HUES48 (cell line): ENCODE measurements around the gene ACBD4.

Experiments
- H3K27ac ChIP-seq: one replicate; pipeline ENCODE4 v1.7.0; 2013; ENCODE audit warnings: low read depth, low read length, inconsistent platforms
- H3K27me3 ChIP-seq: 2 replicates; pipeline ENCODE4 v1.6.1; 2013; ENCODE audit warnings: mild to moderate bottlenecking, low read length; ENCODE audit not compliant: control insufficient read depth, insufficient read depth
- H3K36me3 ChIP-seq: 2 replicates; pipeline ENCODE4 v1.6.1; 2013; ENCODE audit warnings: low read length; ENCODE audit not compliant: control insufficient read depth, insufficient read depth
- H3K4me1 ChIP-seq: 2 replicates; pipeline ENCODE4 v1.6.1; 2013; ENCODE audit warnings: mild to moderate bottlenecking, low read length; ENCODE audit not compliant: control insufficient read depth, insufficient read depth
- H3K4me3 ChIP-seq: 2 replicates; pipeline ENCODE4 v1.5.1; 2013; ENCODE audit warnings: mild to moderate bottlenecking, low read depth, low read length
- H3K9ac ChIP-seq: 2 replicates; pipeline ENCODE4 v1.6.1; 2013; ENCODE audit warnings: mild to moderate bottlenecking, low read depth, low read length, moderate library complexity
- H3K9me3 ChIP-seq: 2 replicates; pipeline ENCODE4 v1.6.1; 2013; ENCODE audit warnings: low read length; ENCODE audit not compliant: control insufficient read depth, insufficient read depth

The ACBD4 gene

GRCh38 chr17:45104907-45105624 is 30.4 kb upstream of the ACBD4 start:
- H3K36me3 ChIP-seq, result peaks cover 85% of the 10 kb centered on the region
- no peaks in the 10 kb centered on the region for H3K4me1 ChIP-seq
- H3K27me3 ChIP-seq, result no peaks in the 10 kb centered on the region
- H3K9me3 ChIP-seq, result no peaks in the 10 kb centered on the region
- H3K27ac ChIP-seq, result no peak overlapping the region
- H3K4me3 ChIP-seq, result no peak overlapping the region
- no peak overlapping the region for H3K9ac ChIP-seq

GRCh38 chr17:45106096-45106495 is 29.4 kb upstream of the ACBD4 start:
- Histone ChIP-seq H3K27ac (no peak overlapping the region), H3K4me1 (no peaks in the 10 kb centered on the region), H3K4me3 (no peak overlapping the region), H3K9me3 (no peaks in the 10 kb centered on the region), H3K9ac (no peak overlapping the region), H3K27me3 (no peaks in the 10 kb centered on the region), H3K36me3 (peaks cover 82% of the 10 kb centered on the region)

GRCh38 chr17:45106582-45106981 is 28.9 kb upstream of the ACBD4 start:
- Histone ChIP-seq H3K9ac (no peak overlapping the region), H3K27me3 (no peaks in the 10 kb centered on the region), H3K9me3 (no peaks in the 10 kb centered on the region), H3K36me3 (peaks cover 78% of the 10 kb centered on the region), H3K27ac (no peak overlapping the region), H3K4me1 (no peaks in the 10 kb centered on the region), H3K4me3 (no peak overlapping the region)

GRCh38 chr17:45107293-45108010 is 28.0 kb upstream of the ACBD4 start:
- H3K4me3 ChIP-seq, result no peak overlapping the region
- no peaks in the 10 kb centered on the region for H3K9me3 ChIP-seq
- no peaks in the 10 kb centered on the region for H3K4me1 ChIP-seq
- H3K36me3 ChIP-seq, result peaks cover 69% of the 10 kb centered on the region
- H3K27me3 ChIP-seq, result no peaks in the 10 kb centered on the region
- H3K9ac ChIP-seq, result no peak overlapping the region
- no peak overlapping the region for H3K27ac ChIP-seq

GRCh38 chr17:45108051-45108450 is 27.4 kb upstream of the ACBD4 start:
- Histone ChIP-seq H3K9me3 (no peaks in the 10 kb centered on the region), H3K4me1 (no peaks in the 10 kb centered on the region), H3K4me3 (no peak overlapping the region), H3K36me3 (peaks cover 63% of the 10 kb centered on the region), H3K27ac (no peak overlapping the region), H3K9ac (no peak overlapping the region), H3K27me3 (no peaks in the 10 kb centered on the region)

- no peaks in the 10 kb centered on the region for H3K4me1 ChIP-seq
- H3K9me3 ChIP-seq, result no peaks in the 10 kb centered on the region
- H3K27me3 ChIP-seq, result no peaks in the 10 kb centered on the region
- no peak overlapping the region for H3K27ac ChIP-seq
- peaks cover 55% of the 10 kb centered on the region for H3K36me3 ChIP-seq
- H3K4me3 ChIP-seq, result no peak overlapping the region
- no peak overlapping the region for H3K9ac ChIP-seq
These were observed 26.6 kb upstream of the ACBD4 start for GRCh38 chr17:45108595-45109521.

GRCh38 chr17:45110676-45111611 is 24.5 kb upstream of the ACBD4 start:
- Histone ChIP-seq H3K36me3 (peaks cover 34% of the 10 kb centered on the region), H3K27ac (no peak overlapping the region), H3K27me3 (no peaks in the 10 kb centered on the region), H3K4me3 (no peak overlapping the region), H3K4me1 (no peaks in the 10 kb centered on the region), H3K9me3 (no peaks in the 10 kb centered on the region), H3K9ac (no peak overlapping the region)

- H3K4me1 ChIP-seq, result no peaks in the 10 kb centered on the region
- H3K36me3 ChIP-seq, result peaks cover 25% of the 10 kb centered on the region
- no peaks in the 10 kb centered on the region for H3K9me3 ChIP-seq
- no peaks in the 10 kb centered on the region for H3K27me3 ChIP-seq
- no peak overlapping the region for H3K9ac ChIP-seq
- no peak overlapping the region for H3K27ac ChIP-seq
- H3K4me3 ChIP-seq, result no peak overlapping the region
These were observed 23.6 kb upstream of the ACBD4 start for GRCh38 chr17:45111850-45112249.

- Histone ChIP-seq H3K27me3 (no peaks in the 10 kb centered on the region), H3K4me3 (no peak overlapping the region), H3K36me3 (peaks cover 15% of the 10 kb centered on the region), H3K9me3 (no peaks in the 10 kb centered on the region), H3K4me1 (no peaks in the 10 kb centered on the region), H3K27ac (no peak overlapping the region), H3K9ac (no peak overlapping the region)
These were observed 22.7 kb upstream of the ACBD4 start for GRCh38 chr17:45112559-45113423.
